Endothelial cell of umbilical vein (primary cell): ENCODE measurements around the gene SHISA8. TPM values are rescaled to one million over a fixed set of nuclear protein-coding genes. Genes with fewer than 3 reads are reported as not detected.

Experiments used
- BruUV-seq: library from RNA; stranded (reverse); fragments of 400-500 nt; replicated peaks from 2 replicates; lab custom pipeline; 2021; lab: Mats Ljungman, UMichigan
- CTCF ChIA-PET: fragments of 300-600, 350-600 bp; sonication (Branson Sonifier 250); formaldehyde crosslinking; loops from one replicate; lab custom pipeline; 2021; ENCODE audit warnings: antibody characterized with exemption, inconsistent platforms; lab: Charles Lee
- POLR2A ChIA-PET: fragments of 300-600, 350-600 bp; sonication (Branson Sonifier 250); formaldehyde crosslinking; loops from one replicate; lab custom pipeline; 2021; ENCODE audit warnings: antibody characterized with exemption, inconsistent platforms; lab: Charles Lee
- DNase-seq: peaks from one replicate; pipeline ENCODE4 v3.0.0-alpha.2; 2011; ENCODE audit warnings: low read depth, low spot score
- FAIRE-seq: peaks from 2 replicates; lab custom pipeline; 2011; peaks lifted over from hg19 to GRCh38; lab: Jason Lieb, UNC
- H2AFZ ChIP-seq: 2 replicates; pipeline ENCODE4 v1.6.0; 2012; ENCODE audit warnings: low read depth, low read length, control low read depth, inconsistent platforms
- H3K27ac ChIP-seq: 2 replicates; pipeline ENCODE4 v1.5.1; 2011; ENCODE audit warnings: low read depth, mild to moderate bottlenecking, control low read depth, low read length, moderate library complexity; ENCODE audit not compliant: insufficient read depth
- H3K27me3 ChIP-seq, 2 experiments: 2 replicates each; pipeline versions ENCODE4 v1.6.0 to v1.6.1; 2011; ENCODE audit warnings: low read length in 2 of 2, mixed read lengths in 1 of 2; ENCODE audit not compliant: control insufficient read depth in 2 of 2, insufficient read depth in 2 of 2
- H3K36me3 ChIP-seq, 2 experiments: 2 replicates in 1 of 2; 3 replicates in 1 of 2; pipeline ENCODE4 v1.5.1; 2011; ENCODE audit warnings: low read length in 2 of 2, mild to moderate bottlenecking in 1 of 2, moderate library complexity in 1 of 2; ENCODE audit not compliant: control insufficient read depth in 2 of 2, insufficient read depth in 2 of 2; ENCODE audit errors: extremely low read depth in 1 of 2
- H3K4me1 ChIP-seq: 3 replicates; pipeline ENCODE4 v1.5.1; 2011; ENCODE audit warnings: mild to moderate bottlenecking, low read length; ENCODE audit not compliant: control insufficient read depth, insufficient read depth; ENCODE audit errors: extremely low read depth
- H3K4me2 ChIP-seq: 2 replicates; pipeline ENCODE4 v1.6.1; 2011; ENCODE audit warnings: low read length, control low read depth, mixed read lengths; ENCODE audit not compliant: insufficient read depth
- H3K4me3 ChIP-seq, 3 experiments: fragments of 200-600 bp in 1 of 3; sonication (generic), shearing (Covaris generic) in 1 of 3; replicated peaks in 1 of 3; 2 replicates each; pipeline ENCODE4 v1.5.1; 2011 to 2016; ENCODE audit warnings: control low read depth in 3 of 3, low read length in 3 of 3, mild to moderate bottlenecking in 2 of 3, inconsistent platforms in 1 of 3, low read depth in 1 of 3, moderate library complexity in 1 of 3; ENCODE audit not compliant: insufficient read depth in 1 of 3
- H3K79me2 ChIP-seq: 2 replicates; pipeline ENCODE4 v1.6.0; 2012; ENCODE audit warnings: low read length, inconsistent platforms; ENCODE audit not compliant: control insufficient read depth, insufficient read depth
- H3K9ac ChIP-seq: replicated peaks from 2 replicates; pipeline ENCODE3; 2011; ENCODE audit warnings: low read length, control low read depth; ENCODE audit not compliant: insufficient read depth; ENCODE audit errors: extremely low read depth
- H3K9me1 ChIP-seq: replicated peaks from 3 replicates; pipeline ENCODE4 v1.6.0; 2011; ENCODE audit warnings: mild to moderate bottlenecking, low read length; ENCODE audit not compliant: control insufficient read depth, insufficient read depth; ENCODE audit errors: extremely low read depth
- H3K9me3 ChIP-seq: replicated peaks from 2 replicates; pipeline ENCODE4 v1.5.1; 2012; ENCODE audit warnings: low read length, inconsistent platforms; ENCODE audit not compliant: control insufficient read depth, insufficient read depth
- H4K20me1 ChIP-seq: replicated peaks from 2 replicates; pipeline ENCODE3; 2011; ENCODE audit warnings: mild to moderate bottlenecking, low read length; ENCODE audit not compliant: control insufficient read depth, insufficient read depth; ENCODE audit errors: extremely low read depth
- EZH2 ChIP-seq: IDR thresholded peaks from 2 replicates; pipeline ENCODE4 v1.6.1; 2012; ENCODE audit warnings: borderline replicate concordance, low read depth, mild to moderate bottlenecking, moderate library complexity, low read length, inconsistent platforms; ENCODE audit not compliant: severe bottlenecking
- FOS ChIP-seq: IDR thresholded peaks from 2 replicates; pipeline ENCODE4 v1.6.1; 2011; ENCODE audit warnings: mild to moderate bottlenecking, low read length, moderate library complexity, borderline replicate concordance; ENCODE audit not compliant: insufficient read depth
- MYC ChIP-seq: IDR thresholded peaks from one replicate; pipeline ENCODE4 v1.6.1; 2011; ENCODE audit warnings: mild to moderate bottlenecking, low read depth, low read length
- POLR2A ChIP-seq: IDR thresholded peaks from 2 replicates; pipeline ENCODE4 v1.6.1; 2012; ENCODE audit warnings: low read depth, mild to moderate bottlenecking, control low read depth, low read length
- POLR2AphosphoS5 ChIP-seq: IDR thresholded peaks from 2 replicates; pipeline ENCODE4 v1.6.1; 2012; ENCODE audit warnings: low read depth, mild to moderate bottlenecking, control low read depth, low read length, moderate library complexity; ENCODE audit not compliant: insufficient read depth
- dilution Hi-C: fragments of 300-500 bp; cut with MboI; formaldehyde crosslinking; loops from one replicate; pipeline ENCODE4 v1.15.0; 2019; ENCODE audit warnings: low sequenced_read_pairs; ENCODE audit not compliant: extremely low pct_ligation_motif_present
- intact Hi-C: fragments of 100-400 bp; cut with micrococcal nuclease; formaldehyde crosslinking; loops from one replicate; pipeline ENCODE4 v1.10.0; 2022
- polyA plus RNA-seq, 4 experiments: library from polyadenylated mRNA; depleted of rRNA in 3 of 4; stranded (reverse) in 3 of 4; unstranded in 1 of 4; fragments of >200 nt; gene quantifications; 2 replicates each; pipeline versions ENCODE4 v1.2.1 to v1.2.3, GENCODE V29; 2011 to 2012; ENCODE audit warnings: missing spikeins in 1 of 4
- total RNA-seq: library from RNA; stranded (reverse); gene quantifications from 2 replicates; pipeline ENCODE4 v1.2.3, GENCODE V29; 2021
- TF ChIP-seq, protein P1 (sequence below): IDR thresholded peaks from 2 replicates; pipeline ENCODE4 v1.6.1; 2011; ENCODE audit not compliant: insufficient read depth, insufficient read length

The SHISA8 gene
- total and polyA plus RNA-seq, 2 donors (not counting 3 experiments of a cell fraction or from before 2014, with no cell fraction given): not detected

DNA sequence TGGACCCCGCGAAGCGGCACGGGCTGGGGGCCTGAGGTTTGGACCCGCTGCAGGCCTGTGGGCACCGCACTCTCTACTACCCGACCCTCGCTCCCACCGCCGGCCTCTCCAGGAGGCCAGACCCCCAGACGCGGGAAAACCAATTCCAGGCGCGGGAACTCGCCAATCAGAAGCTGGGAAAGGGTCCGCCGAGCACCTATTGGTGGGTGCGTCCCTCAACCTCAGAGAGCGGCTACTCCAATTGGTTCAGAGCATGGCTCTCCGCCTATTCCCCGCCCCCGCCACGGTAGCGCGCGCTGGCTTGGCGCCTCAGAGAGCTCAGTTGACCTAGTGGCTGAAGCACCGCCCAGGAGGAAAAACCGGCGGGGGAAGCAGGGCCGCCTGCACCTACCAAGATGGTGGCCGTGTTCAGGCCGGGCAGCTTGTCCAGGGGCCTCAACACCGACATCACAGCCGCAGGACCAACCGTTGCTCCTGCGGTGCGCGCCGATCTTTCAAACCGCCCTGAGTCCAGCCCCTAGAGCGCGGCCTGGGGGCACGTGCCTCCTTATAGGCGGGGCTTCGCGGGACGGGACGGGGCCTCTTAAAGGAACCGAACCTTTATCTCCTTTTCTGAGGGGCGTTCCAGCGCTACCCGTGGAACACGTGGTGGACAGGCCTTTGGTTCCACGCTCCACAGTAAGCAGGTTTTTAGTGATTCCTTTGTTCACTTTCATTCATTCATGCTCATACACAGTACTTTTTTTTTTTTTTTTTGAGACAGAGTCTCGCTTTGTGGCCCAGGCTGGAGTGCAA, 32.0 kb upstream of the SHISA8 start, which contains the start of gene CENPM:
Gene CENPM (minus strand): TSS at position 524 of the 795 bp plus-strand sequence. CDS start 76 bp downstream, at position 448.
- no peaks in the 10 kb centered on the region for H3K36me3 ChIP-seq
- peak within 1 kb of the TSS; percentile 90 for H2AFZ ChIP-seq
- H3K4me2 ChIP-seq: peak within 1 kb of the TSS; percentile 38
- POLR2A ChIA-PET: no interaction called here
- H3K27me3 ChIP-seq: no peaks in the 10 kb centered on the region
- intact Hi-C loops: loop anchor here (1.0 to 2.0 kb wide), 2 partner anchors 114 to 250 kb away; partner anchors contain the start of gene SREBF2
- H3K79me2 ChIP-seq: peaks cover 5% of the 10 kb centered on the region
- peak within 1 kb of the TSS; percentile 57 for H3K9ac ChIP-seq
- H3K27ac ChIP-seq: peak within 1 kb of the TSS; percentile 44
- no peaks in the 10 kb centered on the region for H4K20me1 ChIP-seq
- H3K4me1 ChIP-seq: peaks cover 33% of the 10 kb centered on the region
- peak within 1 kb of the TSS; percentile 39 to 85 (median 57) for H3K4me3 ChIP-seq
- dilution Hi-C loops: no loop called here
- H3K9me3 ChIP-seq: no peaks in the 10 kb centered on the region
- no peaks in the 10 kb centered on the region for H3K9me1 ChIP-seq
- CTCF ChIA-PET: interaction anchor here (0.7 to 2.4 kb wide), 15 partner anchors 10 to 498 kb away, joined by 3 to 22 read pairs (median 5); partner anchors contain the start of genes CCDC134, NDUFA6, SNU13 and TNFRSF13C
- DNase-seq (peak; percentile 96), FAIRE-seq (peak; percentile 94)
- BruUV-seq: TSS peak; percentile 59
- TF ChIP-seq FOS: no peak
- no peak for TF ChIP-seq POLR2A
- TF ChIP-seq POLR2AphosphoS5: peak; percentile 11
- TF ChIP-seq MYC: peak; percentile 3
- TF ChIP-seq, protein P1, sequence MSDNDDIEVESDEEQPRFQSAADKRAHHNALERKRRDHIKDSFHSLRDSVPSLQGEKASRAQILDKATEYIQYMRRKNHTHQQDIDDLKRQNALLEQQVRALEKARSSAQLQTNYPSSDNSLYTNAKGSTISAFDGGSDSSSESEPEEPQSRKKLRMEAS: peak; percentile 94
- TF ChIP-seq EZH2: no peak
